HCT116 (cell line): Measurements from ENCODE around the gene ZNF804A. TPM values are rescaled to one million over a fixed set of nuclear protein-coding genes. Genes with fewer than 3 reads are reported as not detected.

Experiments
- ATAC-seq: fragments of 200-7000 bp; cut with Tn5 transposase; 2 replicates; pipeline ENCODE4 v1.9.1; 2020; ENCODE audit warnings: mild to moderate bottlenecking, moderate library complexity
- BruUV-seq: library from RNA; stranded (reverse); fragments of 400-500 nt; replicated peaks from 2 replicates; lab custom pipeline; 2021; lab: Mats Ljungman, UMichigan
- CTCF ChIA-PET: fragments of 300-600 bp; sonication (Branson Sonifier 250); formaldehyde crosslinking; loops from one replicate; lab custom pipeline; 2021; ENCODE audit warnings: antibody characterized with exemption; lab: Charles Lee
- POLR2A ChIA-PET: fragments of 300-600, 350-600 bp; sonication (Branson Sonifier 250); formaldehyde crosslinking; loops from one replicate; lab custom pipeline; 2021; ENCODE audit warnings: antibody characterized with exemption; lab: Charles Lee
- RAD21 ChIA-PET, 2 experiments: fragments of 300-600 bp; sonication (Branson Sonifier 250); formaldehyde crosslinking; loops; one replicate each; lab custom pipeline; 2023; ENCODE audit warnings: low total read pairs in 2 of 2; ENCODE audit not compliant: uncharacterized antibody in 2 of 2, unreplicated experiment in 2 of 2, low non-redundant PET in 1 of 2; lab: Charles Lee
- DNase-seq: peaks from one replicate; pipeline ENCODE4 v3.0.0-alpha.2; 2010; ENCODE audit warnings: low read depth, low spot score
- H2AFZ ChIP-seq: fragments of 200-600 bp; shearing (Covaris generic), sonication (generic); 2 replicates; pipeline ENCODE4 v1.6.1; 2017; ENCODE audit warnings: low read depth, mixed run types, mixed read lengths, antibody characterized with exemption, low read length; ENCODE audit not compliant: poor library complexity, severe bottlenecking
- H3K27ac ChIP-seq: 2 replicates; pipeline ENCODE4 v1.5.1; 2012; ENCODE audit warnings: low read depth, low read length
- H3K27me3 ChIP-seq: fragments of 200-600 bp; sonication (generic); 2 replicates; pipeline ENCODE4 v1.6.1; 2016; ENCODE audit warnings: mixed run types, low read length, mixed read lengths; ENCODE audit not compliant: insufficient read depth
- H3K36me3 ChIP-seq, 2 experiments: fragments of 200-500 bp in 1 of 2; fragments of 200-600 bp in 1 of 2; sonication (Bioruptor generic) in 1 of 2; sonication (generic) in 1 of 2; 2 replicates each; pipeline versions ENCODE4 v1.5.1 to v1.6.1; 2014 to 2016; ENCODE audit warnings: low read length in 2 of 2, inconsistent platforms in 1 of 2, mixed read lengths in 1 of 2, mixed run types in 1 of 2; ENCODE audit not compliant: insufficient read depth in 2 of 2, control insufficient read depth in 1 of 2
- H3K4me1 ChIP-seq, 2 experiments: fragments of 200-600 bp in 1 of 2; sonication (generic) in 1 of 2; 2 replicates each; pipeline versions ENCODE4 v1.5.1 to v1.6.1; 2012 to 2017; ENCODE audit warnings: low read length in 2 of 2, inconsistent platforms in 1 of 2, mild to moderate bottlenecking in 1 of 2, mixed read lengths in 1 of 2, mixed run types in 1 of 2, moderate library complexity in 1 of 2; ENCODE audit not compliant: insufficient read depth in 2 of 2, control insufficient read depth in 1 of 2
- H3K4me2 ChIP-seq: fragments of 200-600 bp; sonication (generic); 2 replicates; pipeline ENCODE4 v1.6.1; 2017; ENCODE audit warnings: mixed run types, low read length, mixed read lengths
- H3K4me3 ChIP-seq, 2 experiments: fragments of 200-600 bp in 1 of 2; sonication (generic) in 1 of 2; replicated peaks in 1 of 2; 2 replicates each; pipeline ENCODE4 v1.5.1; 2011 to 2016; ENCODE audit warnings: low read length in 2 of 2, control low read depth in 1 of 2, low read depth in 1 of 2, mild to moderate bottlenecking in 1 of 2, mixed read lengths in 1 of 2, mixed run types in 1 of 2
- H3K79me2 ChIP-seq: fragments of 200-600 bp; sonication (generic); 2 replicates; pipeline ENCODE4 v1.6.1; 2017; ENCODE audit warnings: mild to moderate bottlenecking, mixed run types, low read length, moderate library complexity, mixed read lengths; ENCODE audit not compliant: insufficient read depth
- H3K9ac ChIP-seq: fragments of 200-600 bp; sonication (generic); 2 replicates; pipeline ENCODE4 v1.6.1; 2016; ENCODE audit warnings: low read length, mixed read lengths
- H3K9me2 ChIP-seq: fragments of 200-600 bp; sonication (generic), shearing (Covaris generic); 2 replicates; pipeline ENCODE4 v1.6.1; 2017; ENCODE audit warnings: mixed run types, mild to moderate bottlenecking, moderate library complexity; ENCODE audit not compliant: insufficient read depth
- H3K9me3 ChIP-seq, 2 experiments: fragments of 200-500 bp in 1 of 2; fragments of 200-600 bp in 1 of 2; sonication (Bioruptor generic) in 1 of 2; sonication (generic) in 1 of 2; 2 replicates each; pipeline ENCODE4 v1.6.1; 2014 to 2017; ENCODE audit warnings: low read length in 2 of 2, mixed read lengths in 2 of 2, inconsistent platforms in 1 of 2, low read depth in 1 of 2, mild to moderate bottlenecking in 1 of 2, mixed run types in 1 of 2, moderate library complexity in 1 of 2; ENCODE audit not compliant: control insufficient read depth in 1 of 2, insufficient read depth in 1 of 2
- H4K20me1 ChIP-seq: fragments of 200-600 bp; sonication (generic), shearing (Covaris generic); 2 replicates; pipeline ENCODE4 v1.6.1; 2017; ENCODE audit warnings: mixed run types, mild to moderate bottlenecking, moderate library complexity; ENCODE audit not compliant: insufficient read depth
- CBX3 ChIP-seq: IDR thresholded peaks from 2 replicates; pipeline ENCODE4 v1.6.1; 2012; ENCODE audit warnings: low read depth
- CEBPB ChIP-seq: IDR thresholded peaks from 2 replicates; pipeline ENCODE4 v1.6.1; 2012; ENCODE audit warnings: low read depth
- CTCF ChIP-seq, 3 experiments: fragments of 200-600 bp in 1 of 3; sonication (generic) in 1 of 3; IDR thresholded peaks in 2 of 3; conservative IDR thresholded peaks in 1 of 3; 2 replicates each; pipeline ENCODE4 v1.5.1; 2012 to 2017; ENCODE audit warnings: low read depth in 2 of 3, low read length in 2 of 3, antibody characterized with exemption in 1 of 3, borderline replicate concordance in 1 of 3, control low read depth in 1 of 3, mild to moderate bottlenecking in 1 of 3, mixed read lengths in 1 of 3, mixed run types in 1 of 3, moderate library complexity in 1 of 3; ENCODE audit not compliant: insufficient read depth in 1 of 3
- EGR1 ChIP-seq: IDR thresholded peaks from 2 replicates; pipeline ENCODE4 v1.6.1; 2012; ENCODE audit warnings: low read depth
- ELF1 ChIP-seq: IDR thresholded peaks from 2 replicates; pipeline ENCODE4 v1.6.1; 2012; ENCODE audit warnings: low read depth, borderline replicate concordance
- EZH2phosphoT487 ChIP-seq: fragments of 200-600 bp; IDR thresholded peaks from 2 replicates; pipeline ENCODE4 v1.6.1; 2018; ENCODE audit warnings: antibody characterized with exemption, borderline replicate concordance
- JUND ChIP-seq: IDR thresholded peaks from 2 replicates; pipeline ENCODE4 v1.6.1; 2012
- MAX ChIP-seq: IDR thresholded peaks from 2 replicates; pipeline ENCODE4 v1.6.1; 2012
- POLR2A ChIP-seq: IDR thresholded peaks from 2 replicates; pipeline ENCODE4 v1.7.0; 2011; ENCODE audit warnings: borderline replicate concordance; ENCODE audit not compliant: insufficient read depth, insufficient read length; ENCODE audit errors: extremely low read depth
- SIN3A ChIP-seq: IDR thresholded peaks from 2 replicates; pipeline ENCODE4 v1.6.1; 2012; ENCODE audit warnings: low read depth
- SP1 ChIP-seq: IDR thresholded peaks from 2 replicates; pipeline ENCODE4 v1.6.1; 2012; ENCODE audit warnings: low read depth
- TCF7L2 ChIP-seq: IDR thresholded peaks from 2 replicates; pipeline ENCODE4 v1.7.0; 2011; ENCODE audit warnings: borderline replicate concordance, inconsistent platforms; ENCODE audit not compliant: insufficient read depth, insufficient read length; ENCODE audit errors: extremely low read depth
- YY1 ChIP-seq: IDR thresholded peaks from 2 replicates; pipeline ENCODE4 v1.6.1; 2011; ENCODE audit warnings: low read length, low read depth, moderate library complexity, mild to moderate bottlenecking; ENCODE audit not compliant: insufficient replicate concordance; ENCODE audit errors: extremely low read depth
- ZFX ChIP-seq: fragments of 450-650 bp; IDR thresholded peaks from 2 replicates; pipeline ENCODE4 v1.6.1; 2017
- ZNF274 ChIP-seq: fragments of 200-500 bp; sonication (Bioruptor generic); IDR thresholded peaks from 2 replicates; pipeline ENCODE4 v1.6.1; 2014; ENCODE audit warnings: mild to moderate bottlenecking, low read depth, low read length, inconsistent platforms
- intact Hi-C: fragments of 100-400 bp; cut with micrococcal nuclease; formaldehyde crosslinking; loops from 2 replicates; pipeline ENCODE4 v1.10.0; 2022
- total RNA-seq: library from RNA; stranded (reverse); gene quantifications from one replicate; pipeline ENCODE4 v1.2.1, GENCODE V29; 2021; ENCODE audit not compliant: unreplicated experiment
- TF ChIP-seq, protein P1 (sequence below): IDR thresholded peaks from 2 replicates; pipeline ENCODE4 v1.6.1; 2011; ENCODE audit warnings: mild to moderate bottlenecking, low read length, moderate library complexity; ENCODE audit not compliant: insufficient replicate concordance; ENCODE audit errors: extremely low read depth
- TF ChIP-seq, protein P2 (sequence below): IDR thresholded peaks from 2 replicates; pipeline ENCODE4 v1.6.1; 2012

ZNF804A gene
- total RNA-seq, 1 experiment from 2014 or later = 0.61 TPM

- no peak overlapping the region for H3K4me2 ChIP-seq
- POLR2A ChIA-PET = no interaction called here
- no peak for TF ChIP-seq CTCF (IDR thresholded peaks at IDR 0.05 in 2 of 3, conservative IDR thresholded peaks at IDR 0.05 in 1 of 3; ENCODE audit: borderline replicate concordance in 1 of 3, insufficient read depth in 1 of 3, low read depth in 2 of 3, low read length in 2 of 3)
- no peak for TF ChIP-seq POLR2A
- no peak for TF ChIP-seq SP1
- TF ChIP-seq ZNF274 = no peak
- no peak for TF ChIP-seq YY1
- no peak for TF ChIP-seq JUND
- no peak for TF ChIP-seq SIN3A
- TF ChIP-seq ELF1 = no peak
- TF ChIP-seq, all 23 proteins: peak for 0
- no peaks in the 10 kb centered on the region for H3K9me2 ChIP-seq
- no peaks in the 10 kb centered on the region for H3K9me3 ChIP-seq
- no peak overlapping the region for H3K27ac ChIP-seq
- no peaks in the 10 kb centered on the region for H3K79me2 ChIP-seq
- no peaks in the 10 kb centered on the region for H3K4me1 ChIP-seq
- no peak overlapping the region for H2AFZ ChIP-seq
- DNase-seq = no peak
- ChIA-PET RAD21 (no interaction called here), CTCF (no interaction called here)
- H4K20me1 ChIP-seq = no peaks in the 10 kb centered on the region
- H3K27me3 ChIP-seq = no peaks in the 10 kb centered on the region
- no peak overlapping the region for H3K4me3 ChIP-seq
- no TSS peak for BruUV-seq
- no peak for ATAC-seq
- no peak overlapping the region for H3K9ac ChIP-seq
- no peaks in the 10 kb centered on the region for H3K36me3 ChIP-seq
- intact Hi-C loops = no loop called here
Measured at GRCh38 chr2:184729581-184729980, 131.3 kb downstream of the ZNF804A start.

GRCh38 chr2:184730288-184730687 lies 132.0 kb downstream of the ZNF804A start:
- ATAC-seq (no peak), DNase-seq (no peak)
- no peaks in the 10 kb centered on the region for H3K9me2 ChIP-seq
- H3K36me3 ChIP-seq = no peaks in the 10 kb centered on the region
- no peaks in the 10 kb centered on the region for H4K20me1 ChIP-seq
- H3K9me3 ChIP-seq = no peaks in the 10 kb centered on the region
- H3K4me3 ChIP-seq = no peak overlapping the region
- TF ChIP-seq TCF7L2 = no peak
- no peak for TF ChIP-seq EZH2phosphoT487
- TF ChIP-seq EGR1 = no peak
- TF ChIP-seq, protein P1, sequence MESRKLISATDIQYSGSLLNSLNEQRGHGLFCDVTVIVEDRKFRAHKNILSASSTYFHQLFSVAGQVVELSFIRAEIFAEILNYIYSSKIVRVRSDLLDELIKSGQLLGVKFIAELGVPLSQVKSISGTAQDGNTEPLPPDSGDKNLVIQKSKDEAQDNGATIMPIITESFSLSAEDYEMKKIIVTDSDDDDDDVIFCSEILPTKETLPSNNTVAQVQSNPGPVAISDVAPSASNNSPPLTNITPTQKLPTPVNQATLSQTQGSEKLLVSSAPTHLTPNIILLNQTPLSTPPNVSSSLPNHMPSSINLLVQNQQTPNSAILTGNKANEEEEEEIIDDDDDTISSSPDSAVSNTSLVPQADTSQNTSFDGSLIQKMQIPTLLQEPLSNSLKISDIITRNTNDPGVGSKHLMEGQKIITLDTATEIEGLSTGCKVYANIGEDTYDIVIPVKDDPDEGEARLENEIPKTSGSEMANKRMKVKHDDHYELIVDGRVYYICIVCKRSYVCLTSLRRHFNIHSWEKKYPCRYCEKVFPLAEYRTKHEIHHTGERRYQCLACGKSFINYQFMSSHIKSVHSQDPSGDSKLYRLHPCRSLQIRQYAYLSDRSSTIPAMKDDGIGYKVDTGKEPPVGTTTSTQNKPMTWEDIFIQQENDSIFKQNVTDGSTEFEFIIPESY = no peak
- no peak for TF ChIP-seq ZFX
- TF ChIP-seq ZNF274 = no peak
- no peak for TF ChIP-seq ELF1
- no peak for TF ChIP-seq CEBPB
- TF ChIP-seq, protein P2, sequence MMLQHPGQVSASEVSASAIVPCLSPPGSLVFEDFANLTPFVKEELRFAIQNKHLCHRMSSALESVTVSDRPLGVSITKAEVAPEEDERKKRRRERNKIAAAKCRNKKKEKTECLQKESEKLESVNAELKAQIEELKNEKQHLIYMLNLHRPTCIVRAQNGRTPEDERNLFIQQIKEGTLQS = no peak
- no peak for TF ChIP-seq MAX
- no peak for TF ChIP-seq CBX3
- ChIA-PET POLR2A (no interaction called here), RAD21 (no interaction called here), CTCF (no interaction called here)
- no peak overlapping the region for H3K4me2 ChIP-seq
- H3K4me1 ChIP-seq = no peaks in the 10 kb centered on the region
- intact Hi-C loops = no loop called here
- H3K79me2 ChIP-seq = no peaks in the 10 kb centered on the region
- no TSS peak for BruUV-seq
- no peaks in the 10 kb centered on the region for H3K27me3 ChIP-seq
- no peak overlapping the region for H3K9ac ChIP-seq
- H3K27ac ChIP-seq = no peak overlapping the region
- no peak overlapping the region for H2AFZ ChIP-seq
